HUES48 (cell line): ENCODE data around the gene RAD51AP1.
"Not testable (repeated sequence)": the region's sequence is repeated elsewhere in the genome, so short reads cannot be mapped to it uniquely, and the experiment has no call there.

ENCODE experiments used
- H3K27ac ChIP-seq: one replicate; pipeline ENCODE4 v1.7.0; 2013; ENCODE audit warnings: low read depth, low read length, inconsistent platforms
- H3K27me3 ChIP-seq: 2 replicates; pipeline ENCODE4 v1.6.1; 2013; ENCODE audit warnings: mild to moderate bottlenecking, low read length; ENCODE audit not compliant: control insufficient read depth, insufficient read depth
- H3K36me3 ChIP-seq: 2 replicates; pipeline ENCODE4 v1.6.1; 2013; ENCODE audit warnings: low read length; ENCODE audit not compliant: control insufficient read depth, insufficient read depth
- H3K4me1 ChIP-seq: 2 replicates; pipeline ENCODE4 v1.6.1; 2013; ENCODE audit warnings: mild to moderate bottlenecking, low read length; ENCODE audit not compliant: control insufficient read depth, insufficient read depth
- H3K4me3 ChIP-seq: 2 replicates; pipeline ENCODE4 v1.5.1; 2013; ENCODE audit warnings: mild to moderate bottlenecking, low read depth, low read length
- H3K9ac ChIP-seq: 2 replicates; pipeline ENCODE4 v1.6.1; 2013; ENCODE audit warnings: mild to moderate bottlenecking, low read depth, low read length, moderate library complexity
- H3K9me3 ChIP-seq: 2 replicates; pipeline ENCODE4 v1.6.1; 2013; ENCODE audit warnings: low read length; ENCODE audit not compliant: control insufficient read depth, insufficient read depth

RAD51AP1 gene

GRCh38 chr12:4518106-4518728 lies 20.5 kb upstream of the RAD51AP1 start:
- Histone ChIP-seq H3K27ac (no peak overlapping the region), H3K9ac (no peak overlapping the region), H3K36me3 (peaks cover 15% of the 10 kb centered on the region), H3K9me3 (no peaks in the 10 kb centered on the region), H3K4me1 (no peaks in the 10 kb centered on the region), H3K4me3 (no peak overlapping the region), H3K27me3 (no peaks in the 10 kb centered on the region)

DNA sequence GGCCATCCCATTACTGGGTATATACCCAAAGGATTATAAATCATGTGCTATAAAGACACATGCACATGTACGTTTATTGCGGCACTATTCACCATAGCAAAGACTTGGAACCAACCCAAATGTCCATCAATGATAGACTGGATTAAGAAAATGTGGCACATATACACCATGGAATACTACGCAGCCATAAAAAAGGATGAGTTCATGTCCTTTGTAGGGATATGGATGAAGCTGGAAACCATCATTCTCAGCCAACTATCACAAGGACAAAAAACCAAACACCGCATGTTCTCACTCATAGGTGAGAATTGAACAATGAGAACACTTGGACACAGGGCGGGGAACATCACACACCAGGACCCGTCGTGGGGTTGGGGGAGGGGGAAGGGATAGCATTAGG lies 15.2 kb upstream of the RAD51AP1 start:
- H3K4me3 ChIP-seq, H3K27ac ChIP-seq, H3K27me3 ChIP-seq, H3K9me3 ChIP-seq, H3K4me1 ChIP-seq, H3K36me3 ChIP-seq, H3K9ac ChIP-seq: not testable (repeated sequence)

GRCh38 chr12:4526923-4527546 lies 11.7 kb upstream of the RAD51AP1 start:
- Histone ChIP-seq H3K36me3 (peaks cover 12% of the 10 kb centered on the region; the same call in 1 of the 2 replicates), H3K9ac (no peak overlapping the region), H3K27me3 (no peaks in the 10 kb centered on the region), H3K9me3 (no peaks in the 10 kb centered on the region), H3K4me1 (peaks cover 3% of the 10 kb centered on the region; the same call in 1 of the 2 replicates), H3K4me3 (no peak overlapping the region), H3K27ac (no peak overlapping the region)

- H3K27ac ChIP-seq, result no peak overlapping the region
- H3K4me3 ChIP-seq, result no peak overlapping the region
- H3K9ac ChIP-seq, result no peak overlapping the region
- peaks cover 3% of the 10 kb centered on the region; the same call in 1 of the 2 replicates for H3K4me1 ChIP-seq
- H3K27me3 ChIP-seq, result no peaks in the 10 kb centered on the region
- no peaks in the 10 kb centered on the region for H3K9me3 ChIP-seq
- peaks cover 24% of the 10 kb centered on the region for H3K36me3 ChIP-seq
These were observed 8.5 kb upstream of the RAD51AP1 start for GRCh38 chr12:4530160-4530559.

- no peaks in the 10 kb centered on the region for H3K27me3 ChIP-seq
- H3K9me3 ChIP-seq, result no peaks in the 10 kb centered on the region
- peaks cover 25% of the 10 kb centered on the region for H3K36me3 ChIP-seq
- H3K4me3 ChIP-seq, result no peak overlapping the region
- no peak overlapping the region for H3K27ac ChIP-seq
- no peaks in the 10 kb centered on the region for H3K4me1 ChIP-seq
- H3K9ac ChIP-seq, result no peak overlapping the region
These were observed 7.6 kb upstream of the RAD51AP1 start for GRCh38 chr12:4530982-4531586.

DNA sequence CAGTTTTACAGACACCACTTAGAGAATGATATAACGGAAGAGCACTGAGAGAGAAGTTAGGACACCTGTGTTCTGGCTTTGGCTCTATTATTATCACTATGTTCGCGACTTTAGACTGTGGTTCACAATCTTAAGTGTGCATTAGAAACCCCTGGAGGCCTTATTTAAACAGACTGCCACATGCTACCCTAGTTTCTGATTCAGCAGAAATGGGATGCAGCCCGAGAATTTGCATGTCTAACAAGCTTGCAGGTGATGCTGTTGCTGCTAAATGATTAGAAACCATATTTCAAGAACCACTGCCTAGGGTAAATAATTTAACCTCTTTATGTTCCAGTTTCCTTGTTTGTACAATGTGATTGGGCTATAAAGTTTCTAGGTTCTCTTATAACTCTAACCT lies 3.6 kb upstream of the RAD51AP1 start:
- Histone ChIP-seq H3K27ac (no peak overlapping the region), H3K9ac (no peak overlapping the region)

DNA sequence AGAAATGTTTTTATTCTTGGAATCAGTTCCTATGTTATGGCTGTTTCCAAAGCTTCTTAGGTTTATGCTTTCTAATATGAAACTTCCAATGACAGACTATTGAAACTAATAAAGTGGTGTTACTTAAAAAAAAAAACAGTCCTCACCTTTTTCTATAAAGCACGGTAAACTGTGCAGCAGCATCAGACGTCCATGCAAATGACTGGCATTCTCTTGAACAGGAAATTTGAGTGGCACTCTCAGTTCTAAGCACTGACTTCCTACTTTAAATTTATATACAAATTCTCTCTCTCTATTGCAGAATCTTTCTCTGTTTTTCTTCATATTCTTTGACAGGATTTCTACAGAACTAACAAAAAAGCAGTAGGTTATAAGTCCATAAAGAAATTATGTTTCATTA lies 2.8 kb upstream of the RAD51AP1 start:
- Histone ChIP-seq H3K27ac (no peak overlapping the region), H3K9me3 (no peaks in the 10 kb centered on the region), H3K27me3 (no peaks in the 10 kb centered on the region), H3K36me3 (peaks cover 22% of the 10 kb centered on the region), H3K9ac (no peak overlapping the region), H3K4me3 (no peak overlapping the region), H3K4me1 (peaks cover 11% of the 10 kb centered on the region)

More for the DNA sequence above, 3.6 kb upstream of the RAD51AP1 start:
- no peak overlapping the region for H3K4me3 ChIP-seq
- peaks cover 22% of the 10 kb centered on the region for H3K36me3 ChIP-seq
- no peaks in the 10 kb centered on the region for H3K9me3 ChIP-seq
- no peaks in the 10 kb centered on the region for H3K27me3 ChIP-seq
- H3K4me1 ChIP-seq, result peaks cover 11% of the 10 kb centered on the region

DNA sequence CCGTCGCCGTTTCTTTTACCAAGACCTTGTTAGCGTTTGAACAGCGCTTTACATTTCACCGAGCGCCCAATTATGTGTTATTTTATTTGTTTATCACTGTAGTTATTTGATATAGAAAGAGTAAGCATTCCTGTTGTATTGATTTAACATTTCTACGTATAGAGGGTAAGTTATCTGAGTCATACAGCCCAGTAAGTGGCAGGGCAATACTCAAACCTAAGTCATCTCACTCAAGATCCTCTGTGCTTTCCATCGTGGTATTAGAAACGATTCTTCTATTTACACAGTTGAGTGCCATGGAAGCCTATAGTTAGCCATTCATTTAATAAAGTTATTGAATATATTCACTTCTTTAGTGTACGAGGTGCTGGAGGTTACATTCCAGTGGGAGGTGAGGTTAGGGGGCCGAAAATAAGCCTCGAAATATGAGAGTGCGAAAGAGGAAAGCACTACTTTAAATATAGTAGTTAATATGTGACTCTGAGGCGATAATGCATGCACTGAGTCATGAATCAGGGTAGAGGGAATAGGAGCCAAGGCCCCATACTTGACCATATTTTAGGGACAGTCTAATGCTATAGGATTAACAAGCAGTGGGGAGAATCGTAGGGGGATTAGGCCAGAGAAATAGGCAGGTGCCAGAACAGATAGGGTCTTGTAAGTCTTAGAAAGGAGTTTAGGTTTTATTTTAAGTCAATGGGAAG lies 629 bp downstream of the RAD51AP1 start:
- Histone ChIP-seq H3K4me3 (peak overlapping the region; percentile 93), H3K4me1 (peaks cover 11% of the 10 kb centered on the region), H3K9ac (peak overlapping the region; percentile 87), H3K27me3 (no peaks in the 10 kb centered on the region), H3K27ac (peak overlapping the region; percentile 76), H3K36me3 (peaks cover 33% of the 10 kb centered on the region), H3K9me3 (no peaks in the 10 kb centered on the region)

GRCh38 chr12:4540170-4540569 lies 1.5 kb downstream of the RAD51AP1 start:
- Histone ChIP-seq H3K9ac (no peak overlapping the region), H3K27me3 (no peaks in the 10 kb centered on the region), H3K36me3 (peaks cover 34% of the 10 kb centered on the region), H3K9me3 (no peaks in the 10 kb centered on the region), H3K27ac (no peak overlapping the region), H3K4me3 (peak overlapping the region; percentile 93), H3K4me1 (peaks cover 11% of the 10 kb centered on the region)

DNA sequence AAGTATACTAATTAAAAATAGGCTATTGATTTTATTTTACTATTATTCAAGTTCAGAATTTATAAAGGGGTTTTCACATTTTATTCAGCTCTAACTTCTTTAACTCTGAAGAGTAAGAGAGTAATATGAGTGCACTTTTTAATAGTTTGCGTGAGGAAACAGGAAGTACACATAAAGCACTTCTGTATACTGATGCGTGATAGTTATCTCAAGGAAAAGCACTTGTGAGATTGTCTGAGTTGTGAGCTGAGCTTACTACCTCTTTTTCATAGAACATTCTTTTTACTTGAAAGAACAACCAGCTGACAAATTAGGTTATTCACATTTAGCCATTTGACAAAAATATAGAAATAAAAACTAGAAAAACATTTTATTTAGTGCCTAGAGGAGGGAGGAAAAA lies 1.9 kb downstream of the RAD51AP1 start:
- Histone ChIP-seq H3K27ac (no peak overlapping the region), H3K4me3 (no peak overlapping the region), H3K36me3 (peaks cover 38% of the 10 kb centered on the region), H3K9ac (no peak overlapping the region), H3K4me1 (peaks cover 11% of the 10 kb centered on the region), H3K27me3 (no peaks in the 10 kb centered on the region), H3K9me3 (no peaks in the 10 kb centered on the region)

DNA sequence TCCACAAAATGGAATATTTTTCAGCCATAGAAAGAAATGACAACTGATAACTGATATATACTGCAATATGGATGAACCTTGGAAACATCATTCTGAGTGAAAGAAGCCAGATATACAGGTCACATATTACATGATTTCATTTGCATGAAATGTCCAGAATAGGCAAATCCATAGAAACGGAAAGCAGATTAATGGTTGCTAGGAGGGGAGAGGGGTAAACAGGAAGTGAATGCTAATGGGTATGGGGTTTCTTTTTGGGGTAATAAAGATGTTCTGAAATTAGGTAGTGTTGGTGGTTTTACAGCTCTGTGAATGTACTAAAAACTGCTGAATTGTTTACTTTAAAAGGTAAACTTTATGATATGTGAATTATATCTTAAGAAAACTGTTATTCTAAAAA lies 6.5 kb downstream of the RAD51AP1 start:
- Histone ChIP-seq H3K9ac (no peak overlapping the region), H3K4me3 (no peak overlapping the region), H3K36me3 (peaks cover 83% of the 10 kb centered on the region), H3K27ac (no peak overlapping the region), H3K4me1 (peaks cover 8% of the 10 kb centered on the region), H3K9me3 (no peaks in the 10 kb centered on the region), H3K27me3 (no peaks in the 10 kb centered on the region)
